Neuronal stem cell (in vitro differentiated cells): ENCODE measurements around the gene BCL7B.

Source experiments
- DNase-seq: peaks from one replicate; pipeline ENCODE4 v3.0.0-alpha.2; 2013; ENCODE audit warnings: low spot score
- H2AFZ ChIP-seq: one replicate; pipeline ENCODE4 v1.6.1; 2013; ENCODE audit warnings: mild to moderate bottlenecking, low read length, inconsistent platforms
- H2AK5ac ChIP-seq: 2 replicates; pipeline ENCODE4 v1.6.1; 2013; ENCODE audit warnings: low read depth, mild to moderate bottlenecking, inconsistent platforms, low read length, moderate library complexity, mixed read lengths
- H2BK120ac ChIP-seq: 2 replicates; pipeline ENCODE4 v1.6.1; 2013; ENCODE audit warnings: low read depth, mild to moderate bottlenecking, inconsistent platforms, low read length, moderate library complexity, mixed read lengths
- H2BK12ac ChIP-seq: one replicate; pipeline ENCODE4 v1.6.1; 2013; ENCODE audit warnings: low read length, inconsistent platforms
- H2BK15ac ChIP-seq: 2 replicates; pipeline ENCODE4 v1.6.1; 2013; ENCODE audit warnings: mild to moderate bottlenecking, low read length, inconsistent platforms, mixed read lengths
- H2BK5ac ChIP-seq: one replicate; pipeline ENCODE4 v1.6.1; 2013; ENCODE audit warnings: inconsistent platforms, mild to moderate bottlenecking, low read length, moderate library complexity
- H3K14ac ChIP-seq: one replicate; pipeline ENCODE4 v1.6.1; 2013; ENCODE audit warnings: low read length, inconsistent platforms
- H3K18ac ChIP-seq: 2 replicates; pipeline ENCODE4 v1.6.1; 2013; ENCODE audit warnings: low read length, inconsistent platforms
- H3K23ac ChIP-seq: 2 replicates; pipeline ENCODE4 v1.6.1; 2013; ENCODE audit warnings: low read depth, mild to moderate bottlenecking, mixed read lengths, low read length, inconsistent platforms; ENCODE audit not compliant: poor library complexity
- H3K27ac ChIP-seq: replicated peaks from 3 replicates; pipeline ENCODE4 v1.5.1; 2013; ENCODE audit warnings: low read length, inconsistent platforms
- H3K27me3 ChIP-seq, 3 experiments: 2 replicates each; pipeline ENCODE4 v1.6.1; 2013; ENCODE audit warnings: low read length in 3 of 3, mild to moderate bottlenecking in 2 of 3, inconsistent platforms in 1 of 3, low read depth in 1 of 3, mixed read lengths in 1 of 3, moderate library complexity in 1 of 3; ENCODE audit not compliant: control insufficient read depth in 3 of 3, insufficient read depth in 3 of 3
- H3K36me3 ChIP-seq, 2 donors: replicated peaks in 1 of 2; 2 replicates each; pipeline ENCODE4 v1.6.1; 2013; ENCODE audit warnings: low read length in 2 of 2; ENCODE audit not compliant: control insufficient read depth in 2 of 2, insufficient read depth in 2 of 2
- H3K4ac ChIP-seq: 2 replicates; pipeline ENCODE4 v1.6.1; 2013; ENCODE audit warnings: inconsistent platforms, mild to moderate bottlenecking, low read length, moderate library complexity
- H3K4me1 ChIP-seq, 2 donors: 1 replicate in 1 of 2; 2 replicates in 1 of 2; pipeline ENCODE4 v1.6.1; 2013; ENCODE audit warnings: low read length in 2 of 2, low read depth in 1 of 2; ENCODE audit not compliant: control insufficient read depth in 2 of 2, insufficient read depth in 1 of 2
- H3K4me2 ChIP-seq: one replicate; pipeline ENCODE4 v1.6.1; 2013; ENCODE audit warnings: mild to moderate bottlenecking, low read length, inconsistent platforms; ENCODE audit not compliant: insufficient read depth, poor library complexity, severe bottlenecking
- H3K4me3 ChIP-seq, 2 donors: 2 replicates each; pipeline ENCODE4 v1.5.1; 2013; ENCODE audit warnings: low read length in 2 of 2, mild to moderate bottlenecking in 2 of 2, inconsistent platforms in 1 of 2, moderate library complexity in 1 of 2
- H3K79me1 ChIP-seq: one replicate; pipeline ENCODE4 v1.6.1; 2013; ENCODE audit warnings: low read depth, mild to moderate bottlenecking, inconsistent platforms, low read length, moderate library complexity
- H3K9ac ChIP-seq: one replicate; pipeline ENCODE4 v1.6.1; 2013; ENCODE audit warnings: mild to moderate bottlenecking, low read depth, low read length, inconsistent platforms; ENCODE audit not compliant: poor library complexity
- H3K9me3 ChIP-seq, 2 donors: replicated peaks in 1 of 2; 2 replicates each; pipeline versions ENCODE3 to v1.6.1; 2013; ENCODE audit warnings: low read length in 2 of 2, mild to moderate bottlenecking in 2 of 2, inconsistent platforms in 1 of 2, low read depth in 1 of 2, mixed read lengths in 1 of 2, moderate library complexity in 1 of 2; ENCODE audit not compliant: control insufficient read depth in 2 of 2, insufficient read depth in 1 of 2
- H4K8ac ChIP-seq: one replicate; pipeline ENCODE4 v1.6.1; 2013; ENCODE audit warnings: low read depth, mild to moderate bottlenecking, inconsistent platforms, low read length, moderate library complexity
- H4K91ac ChIP-seq: one replicate; pipeline ENCODE4 v1.6.1; 2013; ENCODE audit warnings: low read length, low read depth, mild to moderate bottlenecking, inconsistent platforms; ENCODE audit not compliant: poor library complexity
- WGBS, 2 donors: extraction: QIAGEN DNeasy Blood & Tissue Kit; methylation state at CpG; one replicate each; pipeline ENCODE4 v1.1.7; 2013; ENCODE audit warnings: missing lambda C conversion rate in 2 of 2, mixed read lengths in 1 of 2; ENCODE audit not compliant: insufficient read length in 2 of 2, insufficient replicate concordance in 1 of 2; ENCODE audit errors: extremely low coverage in 2 of 2; 5-methylcytosine and 5-hydroxymethylcytosine counted together

The BCL7B gene

DNA sequence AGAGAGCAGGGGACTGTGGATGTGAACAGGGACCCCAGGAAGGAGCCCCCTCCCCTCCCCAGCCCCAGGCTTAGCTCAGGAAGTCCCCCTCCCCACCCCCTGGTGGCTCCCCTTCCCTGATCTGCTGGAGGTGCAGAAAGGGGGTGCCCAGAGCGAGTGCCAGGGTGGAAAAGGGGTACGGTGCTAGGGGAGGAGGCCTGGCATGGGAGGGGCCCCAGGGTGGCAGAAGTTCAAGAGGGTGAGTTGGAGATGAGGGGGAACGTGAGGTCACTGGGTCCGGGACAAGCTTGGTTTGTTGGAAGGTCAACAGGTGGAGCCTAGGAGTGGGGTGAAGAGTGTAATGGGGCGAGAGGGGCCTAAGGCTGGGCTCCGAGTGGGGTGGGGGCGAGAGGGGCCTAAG, 42.4 kb upstream of the BCL7B start:
- Histone ChIP-seq H3K9me3 (no peaks in the 10 kb centered on the region), H4K8ac (no peak overlapping the region), H2BK120ac (no peak overlapping the region), H3K4ac (no peak overlapping the region), H3K4me1 (peaks cover 0 to 6% of the 10 kb centered on the region in 2 donors), H3K9ac (no peak overlapping the region), H3K36me3 (no peaks in the 10 kb centered on the region), H2BK12ac (no peak overlapping the region), H2AK5ac (peak overlapping the region; percentile 96), H3K27ac (no peak overlapping the region), H3K18ac (no peak overlapping the region), H3K4me3 (no peak overlapping the region), H3K79me1 (peaks cover 5% of the 10 kb centered on the region), H3K23ac (no peak overlapping the region), H3K4me2 (no peak overlapping the region), H2BK15ac (no peak overlapping the region), H3K27me3 (peaks cover 0 to 39% (median 0%) of the 10 kb centered on the region in 3 experiments), H4K91ac (no peak overlapping the region), H3K14ac (no peak overlapping the region), H2AFZ (no peak overlapping the region), H2BK5ac (no peak overlapping the region)
- no CpG with 5 or more reads among the region's 7 CpGs for WGBS, 2 donors
- no peak for DNase-seq

DNA sequence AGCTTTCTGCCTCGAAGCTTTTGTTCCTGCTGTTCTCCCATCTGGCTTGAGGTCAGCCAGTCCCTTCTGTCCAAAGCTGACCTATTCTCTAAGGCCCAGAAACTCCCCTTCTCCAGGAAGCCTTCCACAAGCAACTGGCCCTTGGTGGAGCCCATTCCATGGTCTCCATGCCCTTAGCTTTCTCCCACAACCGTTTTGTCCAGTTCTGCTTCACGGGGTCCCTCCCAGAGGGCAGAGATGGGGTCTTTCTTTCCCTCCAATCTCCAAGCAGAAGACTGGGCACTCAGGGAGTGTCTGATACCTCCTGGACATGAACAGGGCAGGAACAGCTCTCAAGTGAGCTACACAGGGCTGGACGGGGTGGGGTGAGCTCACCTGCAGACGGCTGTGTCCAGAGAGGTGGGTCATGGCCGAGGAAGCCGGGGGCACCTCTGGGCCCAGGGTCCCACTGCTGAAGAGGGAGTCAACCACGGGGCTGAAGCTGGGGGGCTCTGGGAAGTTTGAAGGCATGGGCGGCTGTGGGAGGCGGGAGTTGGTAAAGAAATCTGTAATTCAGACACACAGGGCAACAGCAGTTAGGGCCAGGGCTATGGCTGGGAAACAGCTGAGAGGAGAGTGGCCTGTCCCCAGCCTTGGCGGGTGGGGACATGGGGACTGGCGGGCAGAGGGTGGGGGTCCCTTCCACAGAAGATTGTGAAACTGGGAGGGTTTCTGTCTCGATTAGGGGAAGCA, 41.8 kb upstream of the BCL7B start:
- WGBS, 2 donors = no CpG with 5 or more reads among the region's 13 CpGs
- H3K18ac ChIP-seq = peak overlapping the region; percentile 85

DNA sequence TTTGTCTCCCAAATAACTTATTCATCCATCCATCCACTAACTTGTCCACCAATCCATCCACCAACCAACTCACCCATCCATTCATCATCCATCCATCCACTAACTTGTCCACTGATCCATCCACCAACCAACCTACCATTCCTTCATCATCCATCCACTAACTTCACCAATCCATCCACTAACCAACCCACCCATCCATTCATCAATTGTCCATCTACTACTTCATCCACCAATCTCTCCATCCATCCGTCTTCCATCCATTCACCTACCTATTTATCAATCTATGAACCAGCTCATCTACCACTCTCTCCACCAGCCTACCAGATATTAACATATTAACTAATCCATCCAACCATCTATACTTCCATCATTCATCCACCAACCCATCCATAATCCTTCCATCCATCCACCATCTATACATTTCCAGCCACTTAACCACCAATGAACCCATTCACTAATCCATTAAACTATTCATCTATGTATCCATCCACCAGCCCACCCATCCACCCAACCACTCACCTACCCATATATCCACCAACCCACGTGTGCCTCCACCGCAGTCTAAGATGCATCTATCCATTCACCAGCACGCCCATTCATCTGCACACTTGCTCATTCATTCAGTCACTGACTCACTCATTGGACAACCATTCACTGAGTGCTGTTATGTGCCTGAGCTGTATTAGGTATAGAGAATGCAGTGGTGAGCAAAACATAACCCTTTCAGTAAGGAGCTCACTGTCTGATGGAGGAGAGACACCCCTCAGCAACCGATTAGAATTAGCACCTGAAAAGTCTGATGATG, 40.7 kb upstream of the BCL7B start:
- Histone ChIP-seq H2BK120ac (no peak overlapping the region), H3K4ac (no peak overlapping the region), H3K9ac (no peak overlapping the region), H2BK5ac (no peak overlapping the region), H4K91ac (no peak overlapping the region), H2AFZ (no peak overlapping the region), H3K27ac (no peak overlapping the region), H3K4me1 (peaks cover 0 to 6% of the 10 kb centered on the region in 2 donors), H3K4me3 (peak overlapping the region in 1 of 2 donors; percentile 50), H3K27me3 (peaks cover 0 to 36% (median 0%) of the 10 kb centered on the region in 3 experiments), H3K9me3 (no peaks in the 10 kb centered on the region), H3K18ac (no peak overlapping the region), H3K4me2 (no peak overlapping the region), H3K36me3 (no peaks in the 10 kb centered on the region), H3K79me1 (peaks cover 5% of the 10 kb centered on the region), H2BK12ac (no peak overlapping the region), H4K8ac (no peak overlapping the region), H3K14ac (no peak overlapping the region), H2AK5ac (peak overlapping the region; percentile 49), H3K23ac (no peak overlapping the region), H2BK15ac (no peak overlapping the region)
- 100% methylated on average over 1 of the region's 5 CpGs for WGBS, 2 donors
- DNase-seq = no peak

More for the DNA sequence above, 41.8 kb upstream of the BCL7B start:
- peaks cover 0 to 6% of the 10 kb centered on the region in 2 donors for H3K4me1 ChIP-seq
- H4K8ac ChIP-seq = peak overlapping the region; percentile 82
- H3K14ac ChIP-seq = peak overlapping the region; percentile 71
- H3K23ac ChIP-seq = peak overlapping the region; percentile 55
- H3K27me3 ChIP-seq = peaks cover 0 to 39% (median 0%) of the 10 kb centered on the region in 3 experiments
- H3K79me1 ChIP-seq = peaks cover 5% of the 10 kb centered on the region
- no peak overlapping the region for H4K91ac ChIP-seq
- no peak overlapping the region for H3K4ac ChIP-seq
- H3K9ac ChIP-seq = peak overlapping the region; percentile 70
- no peak overlapping the region for H3K4me2 ChIP-seq
- no peak overlapping the region for H2AFZ ChIP-seq
- H2AK5ac ChIP-seq = peak overlapping the region; percentile 96
- peak overlapping the region; percentile 58 for H2BK15ac ChIP-seq
- H2BK12ac ChIP-seq = no peak overlapping the region
- no peak overlapping the region for H3K4me3 ChIP-seq
- no peak for DNase-seq
- peak overlapping the region; percentile 87 for H2BK5ac ChIP-seq
- H3K36me3 ChIP-seq = no peaks in the 10 kb centered on the region
- H3K9me3 ChIP-seq = no peaks in the 10 kb centered on the region
- H3K27ac ChIP-seq = no peak overlapping the region
- no peak overlapping the region for H2BK120ac ChIP-seq
